PC-3 (cell line): ENCODE data around the gene IQGAP3.

Experiments used
- EZH2 ChIP-seq: fragments of 300-600 bp; sonication (generic); IDR thresholded peaks from one replicate; pipeline ENCODE4 v1.6.1; 2017; ENCODE audit warnings: antibody characterized with exemption, mild to moderate bottlenecking, low read length; ENCODE audit not compliant: unreplicated experiment
- EZH2phosphoT487 ChIP-seq: fragments of 300-600 bp; sonication (generic); IDR thresholded peaks from 2 replicates; pipeline ENCODE4 v1.6.1; 2018; ENCODE audit warnings: mild to moderate bottlenecking, antibody characterized with exemption, low read length, borderline replicate concordance
- TF ChIP-seq, protein P1 (sequence below): fragments of 300-600 bp; sonication (generic); conservative IDR thresholded peaks from 2 replicates; pipeline ENCODE4 v1.5.1; 2017; ENCODE audit warnings: antibody characterized with exemption, low read depth, mild to moderate bottlenecking, low read length

DNA sequence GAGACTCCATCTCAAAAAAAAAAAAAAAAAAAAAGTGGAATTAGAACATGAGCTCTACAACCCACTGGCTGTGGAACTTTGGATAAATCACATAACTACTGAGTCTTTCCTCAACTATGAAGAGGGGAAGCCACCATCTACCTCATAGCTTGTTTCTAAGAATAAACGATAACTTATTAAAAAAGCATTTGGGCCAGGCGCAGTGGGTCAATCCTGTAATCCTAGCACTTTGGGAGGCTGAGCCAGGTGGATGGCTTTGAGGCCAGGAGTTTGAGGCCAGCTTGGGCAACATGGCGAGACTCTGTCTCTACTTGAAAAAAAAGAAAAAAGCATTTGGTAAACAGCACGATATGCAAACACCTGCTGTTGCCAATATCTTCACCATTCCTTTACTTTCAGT lies 40.0 kb downstream of the IQGAP3 start:
- TF ChIP-seq, protein P1, sequence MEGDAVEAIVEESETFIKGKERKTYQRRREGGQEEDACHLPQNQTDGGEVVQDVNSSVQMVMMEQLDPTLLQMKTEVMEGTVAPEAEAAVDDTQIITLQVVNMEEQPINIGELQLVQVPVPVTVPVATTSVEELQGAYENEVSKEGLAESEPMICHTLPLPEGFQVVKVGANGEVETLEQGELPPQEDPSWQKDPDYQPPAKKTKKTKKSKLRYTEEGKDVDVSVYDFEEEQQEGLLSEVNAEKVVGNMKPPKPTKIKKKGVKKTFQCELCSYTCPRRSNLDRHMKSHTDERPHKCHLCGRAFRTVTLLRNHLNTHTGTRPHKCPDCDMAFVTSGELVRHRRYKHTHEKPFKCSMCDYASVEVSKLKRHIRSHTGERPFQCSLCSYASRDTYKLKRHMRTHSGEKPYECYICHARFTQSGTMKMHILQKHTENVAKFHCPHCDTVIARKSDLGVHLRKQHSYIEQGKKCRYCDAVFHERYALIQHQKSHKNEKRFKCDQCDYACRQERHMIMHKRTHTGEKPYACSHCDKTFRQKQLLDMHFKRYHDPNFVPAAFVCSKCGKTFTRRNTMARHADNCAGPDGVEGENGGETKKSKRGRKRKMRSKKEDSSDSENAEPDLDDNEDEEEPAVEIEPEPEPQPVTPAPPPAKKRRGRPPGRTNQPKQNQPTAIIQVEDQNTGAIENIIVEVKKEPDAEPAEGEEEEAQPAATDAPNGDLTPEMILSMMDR, result no peak
- TF ChIP-seq EZH2phosphoT487 (no peak), EZH2 (no peak)
